NCI-H510A (cell line): ENCODE measurements around the gene ZCCHC17.

Source experiments
- DNase-seq: peaks from one replicate; lab custom pipeline; 2025; lab: John Stamatoyannopoulos, UW

The ZCCHC17 gene

GRCh38 chr1:31306278-31306677 lies 9.4 kb downstream of the ZCCHC17 start:
- no peak for DNase-seq

- no peak for DNase-seq
These were observed 11.2 kb downstream of the ZCCHC17 start for GRCh38 chr1:31308036-31308435.

GRCh38 chr1:31310198-31310597 lies 13.4 kb downstream of the ZCCHC17 start:
- DNase-seq: no peak

- no peak for DNase-seq
These were observed 19.1 kb downstream of the ZCCHC17 start for GRCh38 chr1:31315902-31316301.

- no peak for DNase-seq
These were observed 21.3 kb downstream of the ZCCHC17 start for GRCh38 chr1:31318146-31318545.

GRCh38 chr1:31324093-31324492 lies 27.3 kb downstream of the ZCCHC17 start:
- no peak for DNase-seq

GRCh38 chr1:31324992-31325391 lies 28.2 kb downstream of the ZCCHC17 start:
- no peak for DNase-seq

GRCh38 chr1:31326461-31326860 lies 29.6 kb downstream of the ZCCHC17 start:
- no peak for DNase-seq

- no peak for DNase-seq
These were observed 30.5 kb downstream of the ZCCHC17 start for GRCh38 chr1:31327381-31327780.

GRCh38 chr1:31335007-31335406 lies 38.2 kb downstream of the ZCCHC17 start:
- DNase-seq: peak; percentile 6

GRCh38 chr1:31336687-31337467 lies 40.0 kb downstream of the ZCCHC17 start:
- no peak for DNase-seq

GRCh38 chr1:31344503-31344902 lies 47.7 kb downstream of the ZCCHC17 start:
- DNase-seq: no peak

GRCh38 chr1:31345635-31346034 lies 48.8 kb downstream of the ZCCHC17 start:
- no peak for DNase-seq

GRCh38 chr1:31346785-31347184 lies 50.0 kb downstream of the ZCCHC17 start:
- no peak for DNase-seq

GRCh38 chr1:31348449-31348848 lies 51.6 kb downstream of the ZCCHC17 start:
- DNase-seq: no peak

- no peak for DNase-seq
These were observed 57.5 kb downstream of the ZCCHC17 start for GRCh38 chr1:31354283-31354682.

- DNase-seq: no peak
These were observed 59.6 kb downstream of the ZCCHC17 start for GRCh38 chr1:31356427-31356826.

- DNase-seq: no peak
These were observed 64.8 kb downstream of the ZCCHC17 start for GRCh38 chr1:31361607-31362006.

GRCh38 chr1:31362032-31362431 lies 65.2 kb downstream of the ZCCHC17 start:
- no peak for DNase-seq

GRCh38 chr1:31364561-31365250 lies 67.9 kb downstream of the ZCCHC17 start:
- no peak for DNase-seq

- DNase-seq: no peak
These were observed 70.0 kb downstream of the ZCCHC17 start for GRCh38 chr1:31366796-31367195.

GRCh38 chr1:31368611-31369107 lies 71.8 kb downstream of the ZCCHC17 start:
- no peak for DNase-seq

- no peak for DNase-seq
These were observed 73.2 kb downstream of the ZCCHC17 start for GRCh38 chr1:31370021-31370420.
